GM21619 (cell line): ENCODE results near the gene GLB1L2.

Experiments
- ATAC-seq: cut with Tn5 transposase; IDR thresholded peaks from one replicate; pipeline ENCODE4 v1.9.1; 2021; ENCODE audit not compliant: unreplicated experiment

The GLB1L2 gene

GRCh38 chr11:134365011-134365925, 33.5 kb downstream of the GLB1L2 start:
- ATAC-seq: no peak

DNA sequence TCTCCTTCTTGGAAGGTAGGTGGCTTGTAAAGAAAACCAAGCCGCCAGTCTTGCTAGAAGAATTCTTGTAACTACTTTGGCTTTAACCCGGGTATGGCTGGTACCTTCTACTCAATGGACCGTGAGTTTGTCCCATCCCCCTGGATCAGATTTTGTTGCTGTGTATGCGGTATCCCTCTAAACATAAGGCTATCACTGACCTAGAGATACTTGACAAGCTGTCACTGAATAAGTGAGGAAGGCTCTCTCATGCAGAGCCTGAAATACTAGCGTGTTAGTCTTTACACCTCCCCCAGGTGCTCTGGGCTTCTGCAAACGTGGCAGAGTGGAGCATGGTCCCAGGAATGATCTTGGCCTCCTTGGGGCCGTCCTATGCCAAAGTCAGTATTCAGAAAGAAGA, 34.5 kb downstream of the GLB1L2 start:
- no peak for ATAC-seq

DNA sequence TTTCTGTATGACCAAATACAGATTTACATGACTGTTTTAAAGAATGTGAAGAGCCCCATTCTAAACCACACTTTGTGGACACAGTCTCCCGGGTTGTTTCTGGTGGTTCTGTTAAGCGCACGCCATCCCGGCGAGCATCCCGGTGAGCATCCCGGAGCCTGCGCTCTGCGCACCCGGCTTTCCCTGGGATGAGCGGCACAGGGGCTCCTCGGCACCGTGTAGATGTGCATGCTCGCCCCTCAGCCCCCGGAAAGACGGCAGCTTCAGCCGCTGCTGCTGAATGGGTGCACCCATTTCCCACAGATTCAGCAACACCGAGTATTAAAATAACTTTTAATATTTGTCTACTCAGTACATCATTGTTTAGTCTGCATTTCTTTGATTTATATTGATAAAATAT, 36.0 kb downstream of the GLB1L2 start:
- no peak for ATAC-seq

DNA sequence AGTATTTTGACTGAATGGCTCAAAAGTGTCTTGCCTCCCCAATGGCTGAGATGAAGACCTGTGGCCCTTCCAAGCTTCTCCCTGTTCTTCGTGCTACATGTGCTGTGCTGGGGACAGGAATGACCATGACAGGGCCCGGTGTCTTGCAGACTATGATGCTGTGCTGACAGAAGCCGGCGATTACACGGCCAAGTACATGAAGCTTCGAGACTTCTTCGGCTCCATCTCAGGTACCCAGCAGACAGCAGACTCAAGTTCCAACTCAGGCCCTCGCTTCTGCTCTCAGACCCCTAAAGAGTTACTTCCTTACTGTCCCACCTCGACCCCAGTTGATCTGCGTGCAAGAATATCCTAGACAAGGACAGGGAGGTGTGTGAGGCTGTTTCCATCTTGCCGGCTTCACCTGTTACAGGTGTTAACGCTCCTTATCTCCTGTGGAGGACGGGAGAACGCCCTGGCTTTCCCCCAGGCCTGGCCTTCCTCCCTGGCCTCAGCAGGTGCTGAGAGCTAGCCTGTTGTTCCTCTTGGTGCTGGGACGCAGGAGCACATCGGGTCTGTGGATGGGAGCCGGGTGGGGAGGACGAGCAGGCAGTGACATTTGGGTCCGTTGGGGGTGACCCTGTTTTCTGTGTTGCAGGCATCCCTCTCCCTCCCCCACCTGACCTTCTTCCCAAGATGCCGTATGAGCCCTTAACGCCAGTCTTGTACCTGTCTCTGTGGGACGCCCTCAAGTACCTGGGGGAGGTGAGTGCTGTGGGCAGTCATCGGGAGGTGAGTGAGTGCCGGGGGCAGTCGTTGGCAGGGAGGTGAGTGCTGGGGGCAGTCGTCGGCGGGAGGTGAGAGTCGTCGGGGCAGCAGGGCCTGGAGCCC, 38.1 kb downstream of the GLB1L2 start:
- no peak for ATAC-seq

GRCh38 chr11:134370526-134371435, 39.0 kb downstream of the GLB1L2 start:
- no peak for ATAC-seq

- ATAC-seq: no peak
Measured at GRCh38 chr11:134371436-134372185, 39.8 kb downstream of the GLB1L2 start.

GRCh38 chr11:134372536-134372935, 40.7 kb downstream of the GLB1L2 start:
- no peak for ATAC-seq

DNA sequence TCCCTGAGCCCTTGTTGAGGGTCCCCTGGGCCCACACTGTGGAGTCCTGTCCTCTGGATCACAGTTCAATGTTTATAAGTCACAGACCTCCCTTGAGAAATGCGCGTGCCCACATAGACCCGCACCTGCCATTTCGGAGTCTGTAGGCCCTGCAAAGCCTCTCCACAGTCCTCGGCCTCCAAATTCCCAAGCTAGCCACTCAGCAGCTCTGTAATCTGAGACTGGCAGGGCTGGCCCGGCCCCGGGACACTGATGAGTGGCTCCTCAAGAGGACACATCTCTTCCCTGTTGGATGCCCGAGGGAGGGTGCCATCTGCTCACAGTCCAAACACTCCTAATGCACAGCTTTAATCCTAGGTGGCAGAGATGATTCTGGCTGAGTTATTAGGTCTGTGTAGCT, 41.2 kb downstream of the GLB1L2 start:
- ATAC-seq: no peak

- no peak for ATAC-seq
Measured at GRCh38 chr11:134373591-134374052, 41.8 kb downstream of the GLB1L2 start.

DNA sequence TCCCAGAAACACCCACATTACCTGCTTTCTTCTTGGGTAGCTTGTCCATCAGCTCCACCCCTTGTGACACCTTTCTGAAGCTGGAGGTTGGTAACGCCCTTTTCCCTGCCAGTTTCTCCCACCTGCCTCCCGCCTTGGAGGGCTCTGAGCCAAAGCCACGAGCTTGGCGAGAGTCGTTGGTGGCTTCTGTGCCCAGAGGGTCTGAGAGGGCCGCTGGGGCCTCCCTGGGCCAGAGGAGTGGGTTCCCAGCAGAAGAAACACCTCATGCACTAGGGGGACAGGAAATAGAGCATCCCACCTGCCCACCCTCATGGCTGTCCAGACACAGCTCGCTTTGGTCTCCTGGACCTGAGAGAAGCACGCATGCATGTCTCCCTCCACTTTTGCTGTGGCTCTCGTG, 42.4 kb downstream of the GLB1L2 start:
- no peak for ATAC-seq

DNA sequence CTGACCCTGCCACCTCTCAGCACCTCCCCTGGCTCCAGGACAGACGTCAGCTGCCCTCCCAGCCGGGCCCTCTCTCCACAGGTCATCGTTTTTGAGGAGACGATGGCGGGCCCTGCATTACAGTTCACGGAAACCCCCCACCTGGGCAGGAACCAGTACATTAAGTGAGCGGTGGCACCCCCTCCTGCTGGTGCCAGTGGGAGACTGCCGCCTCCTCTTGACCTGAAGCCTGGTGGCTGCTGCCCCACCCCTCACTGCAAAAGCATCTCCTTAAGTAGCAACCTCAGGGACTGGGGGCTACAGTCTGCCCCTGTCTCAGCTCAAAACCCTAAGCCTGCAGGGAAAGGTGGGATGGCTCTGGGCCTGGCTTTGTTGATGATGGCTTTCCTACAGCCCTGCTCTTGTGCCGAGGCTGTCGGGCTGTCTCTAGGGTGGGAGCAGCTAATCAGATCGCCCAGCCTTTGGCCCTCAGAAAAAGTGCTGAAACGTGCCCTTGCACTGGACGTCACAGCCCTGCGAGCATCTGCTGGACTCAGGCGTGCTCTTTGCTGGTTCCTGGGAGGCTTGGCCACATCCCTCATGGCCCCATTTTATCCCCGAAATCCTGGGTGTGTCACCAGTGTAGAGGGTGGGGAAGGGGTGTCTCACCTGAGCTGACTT, 43.2 kb downstream of the GLB1L2 start:
- ATAC-seq: no peak

GRCh38 chr11:134376150-134376921, 44.5 kb downstream of the GLB1L2 start:
- no peak for ATAC-seq

GRCh38 chr11:134377876-134378275, 46.1 kb downstream of the GLB1L2 start:
- no peak for ATAC-seq

DNA sequence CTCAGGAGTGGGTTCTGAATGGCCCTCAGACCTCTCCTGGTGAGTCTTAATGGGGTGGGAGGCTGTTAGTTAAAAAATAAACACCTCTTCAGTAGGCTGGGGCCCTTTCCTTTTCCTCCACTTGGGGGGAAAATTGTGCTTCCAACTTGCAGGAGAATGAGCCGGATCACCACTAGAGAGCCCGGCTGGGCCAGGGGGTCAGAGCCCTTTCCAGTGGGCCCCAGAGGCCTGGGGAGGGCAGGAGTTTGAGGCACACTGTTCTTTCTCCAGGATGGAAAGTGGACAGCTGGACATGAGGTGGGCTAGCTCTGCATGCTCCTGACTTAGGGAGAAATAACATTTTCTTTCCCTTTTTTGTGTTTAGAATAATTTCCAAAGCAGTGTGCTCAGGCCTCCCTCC, 47.5 kb downstream of the GLB1L2 start:
- ATAC-seq: no peak

DNA sequence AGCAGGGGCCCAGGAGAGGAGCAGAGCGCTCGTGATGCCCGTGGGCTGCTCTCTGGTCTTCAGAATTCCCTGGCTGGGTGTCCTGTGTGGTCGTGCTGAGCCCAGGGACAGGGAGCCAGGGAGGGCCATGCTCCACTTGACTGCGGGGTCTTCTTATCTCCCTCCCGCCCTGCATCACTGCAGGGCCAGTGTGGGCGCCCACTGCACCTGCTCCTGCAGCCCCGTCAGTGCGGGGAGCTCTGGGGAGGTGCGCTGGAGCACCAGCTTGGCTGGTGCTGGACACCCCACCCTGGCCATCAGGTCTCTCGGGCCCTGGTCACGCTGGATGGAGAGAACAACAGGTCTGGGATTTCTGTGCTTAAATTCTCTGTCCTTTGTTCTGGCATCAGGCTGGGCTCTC, 48.4 kb downstream of the GLB1L2 start:
- no peak for ATAC-seq

DNA sequence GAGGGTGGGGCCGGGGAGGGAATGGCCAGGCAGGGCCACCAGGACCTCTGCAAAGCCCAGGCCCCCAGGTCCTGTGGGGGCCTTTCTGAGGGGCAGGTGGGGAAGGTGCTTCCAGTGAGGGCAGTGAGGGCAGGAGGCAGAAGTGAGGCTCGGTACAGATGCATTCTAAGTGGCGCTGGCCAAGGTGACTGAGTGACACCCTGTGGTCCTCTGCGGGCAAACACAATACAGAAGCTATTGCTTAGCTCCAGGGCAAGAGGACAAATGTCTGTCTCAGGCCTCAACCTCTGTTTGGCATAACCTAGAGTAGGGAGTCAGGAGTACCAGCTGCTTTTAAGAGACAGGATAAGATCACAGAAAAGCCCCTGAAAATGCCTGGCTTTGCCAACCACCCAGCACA, 49.0 kb downstream of the GLB1L2 start:
- no peak for ATAC-seq

DNA sequence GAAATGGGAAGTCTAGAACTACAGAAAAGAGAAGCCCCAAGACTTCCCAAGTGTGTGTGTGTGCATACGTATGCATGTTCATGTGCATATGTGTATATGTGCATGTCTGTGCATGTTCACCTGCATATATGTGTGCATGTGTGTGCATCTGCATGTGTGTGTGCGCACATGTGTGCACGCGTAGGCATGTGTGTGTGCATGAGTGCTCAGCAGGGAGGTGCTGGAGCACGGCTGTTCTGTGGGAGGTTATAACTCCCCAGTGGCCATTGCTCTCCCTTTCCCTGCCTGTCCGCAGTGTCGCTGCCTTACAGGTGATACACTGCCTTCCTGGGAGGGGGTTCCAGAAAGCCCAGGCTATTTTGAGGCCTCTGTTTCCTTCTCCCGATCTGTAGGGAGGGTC, 50.5 kb downstream of the GLB1L2 start:
- no peak for ATAC-seq

DNA sequence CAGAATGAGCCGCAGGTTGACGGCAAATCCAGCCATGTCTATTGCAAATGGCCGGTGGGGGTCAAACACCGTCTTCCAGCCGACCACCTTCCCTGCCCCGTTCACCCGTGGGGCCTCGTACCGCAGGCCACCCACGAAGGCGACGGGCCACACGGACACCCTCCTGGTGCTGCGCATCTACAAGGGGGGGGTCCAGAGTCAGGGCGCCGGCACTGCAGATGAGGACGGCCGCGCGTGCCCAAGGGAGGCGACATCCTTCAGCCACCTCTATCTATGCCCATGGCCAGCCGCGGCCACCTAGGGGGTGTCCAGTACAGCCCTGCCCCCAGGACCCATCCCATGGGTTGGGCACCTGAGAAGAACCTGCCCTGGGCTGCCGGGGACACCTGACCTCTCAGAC, 51.0 kb downstream of the GLB1L2 start:
- no peak for ATAC-seq
